H1 (cell line): ENCODE measurements around the gene ADAMTS9. TPM values are rescaled to one million over a fixed set of nuclear protein-coding genes. Genes with fewer than 3 reads are reported as not detected.

Source experiments
- YY1 ChIP-seq: IDR thresholded peaks from 2 replicates; pipeline ENCODE4 v1.6.1; 2011; ENCODE audit warnings: low read depth, mild to moderate bottlenecking, low read length
- polyA plus RNA-seq, 7 experiments: library from polyadenylated mRNA; depleted of rRNA in 3 of 7; stranded (reverse) in 5 of 7; unstranded in 2 of 7; fragments of >200 nt in 5 of 7; fragments of 200-250 nt in 2 of 7; gene quantifications; 1 replicate in 5 of 7; 2 replicates in 1 of 7; 4 replicates in 1 of 7; pipeline versions ENCODE4 v1.2.1 to v1.2.3, GENCODE V29; 2011 to 2013; ENCODE audit warnings: missing spikeins in 2 of 7, mixed read lengths in 2 of 7
- total RNA-seq: library from RNA; stranded (reverse); fragmentation: NEBNext Ultra II Directional; extraction: Animal tissue kit (Norgen Biotek cat#: 25700); gene quantifications from 2 replicates; pipeline ENCODE4 v1.2.1, GENCODE V29; 2021
- TF ChIP-seq, protein P1 (sequence below): fragments of 300-600 bp; sonication (generic); IDR thresholded peaks from 2 replicates; pipeline ENCODE4 v1.7.1; 2012; ENCODE audit warnings: low read length, moderate library complexity, mild to moderate bottlenecking, inconsistent platforms; ENCODE audit not compliant: insufficient replicate concordance

ADAMTS9 gene
- total and polyA plus RNA-seq, 2 of the 8 experiments (the other 6 are each of a cell fraction or from before 2014, with no cell fraction given): 0.20 to 0.41 TPM

DNA sequence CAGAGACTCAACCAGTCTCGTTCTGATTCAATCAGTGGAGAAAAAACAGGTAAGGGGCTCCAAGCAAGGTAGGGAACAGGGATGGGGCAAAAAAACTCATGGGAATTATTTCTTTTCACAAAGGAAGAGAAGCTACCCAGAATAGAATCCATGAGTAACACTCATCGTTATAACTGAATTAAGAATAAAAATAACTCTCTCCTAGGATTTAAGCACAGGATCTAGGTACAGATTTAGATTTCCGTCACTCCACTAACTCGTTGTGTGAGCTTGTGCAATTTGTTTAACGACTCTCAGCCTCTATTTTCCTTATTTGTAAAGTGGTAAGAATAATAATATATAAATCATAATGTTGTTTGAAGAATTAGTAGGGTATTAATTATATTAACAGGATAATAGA, 68.6 kb downstream of the ADAMTS9 start (continued):
- TF ChIP-seq, protein P1, sequence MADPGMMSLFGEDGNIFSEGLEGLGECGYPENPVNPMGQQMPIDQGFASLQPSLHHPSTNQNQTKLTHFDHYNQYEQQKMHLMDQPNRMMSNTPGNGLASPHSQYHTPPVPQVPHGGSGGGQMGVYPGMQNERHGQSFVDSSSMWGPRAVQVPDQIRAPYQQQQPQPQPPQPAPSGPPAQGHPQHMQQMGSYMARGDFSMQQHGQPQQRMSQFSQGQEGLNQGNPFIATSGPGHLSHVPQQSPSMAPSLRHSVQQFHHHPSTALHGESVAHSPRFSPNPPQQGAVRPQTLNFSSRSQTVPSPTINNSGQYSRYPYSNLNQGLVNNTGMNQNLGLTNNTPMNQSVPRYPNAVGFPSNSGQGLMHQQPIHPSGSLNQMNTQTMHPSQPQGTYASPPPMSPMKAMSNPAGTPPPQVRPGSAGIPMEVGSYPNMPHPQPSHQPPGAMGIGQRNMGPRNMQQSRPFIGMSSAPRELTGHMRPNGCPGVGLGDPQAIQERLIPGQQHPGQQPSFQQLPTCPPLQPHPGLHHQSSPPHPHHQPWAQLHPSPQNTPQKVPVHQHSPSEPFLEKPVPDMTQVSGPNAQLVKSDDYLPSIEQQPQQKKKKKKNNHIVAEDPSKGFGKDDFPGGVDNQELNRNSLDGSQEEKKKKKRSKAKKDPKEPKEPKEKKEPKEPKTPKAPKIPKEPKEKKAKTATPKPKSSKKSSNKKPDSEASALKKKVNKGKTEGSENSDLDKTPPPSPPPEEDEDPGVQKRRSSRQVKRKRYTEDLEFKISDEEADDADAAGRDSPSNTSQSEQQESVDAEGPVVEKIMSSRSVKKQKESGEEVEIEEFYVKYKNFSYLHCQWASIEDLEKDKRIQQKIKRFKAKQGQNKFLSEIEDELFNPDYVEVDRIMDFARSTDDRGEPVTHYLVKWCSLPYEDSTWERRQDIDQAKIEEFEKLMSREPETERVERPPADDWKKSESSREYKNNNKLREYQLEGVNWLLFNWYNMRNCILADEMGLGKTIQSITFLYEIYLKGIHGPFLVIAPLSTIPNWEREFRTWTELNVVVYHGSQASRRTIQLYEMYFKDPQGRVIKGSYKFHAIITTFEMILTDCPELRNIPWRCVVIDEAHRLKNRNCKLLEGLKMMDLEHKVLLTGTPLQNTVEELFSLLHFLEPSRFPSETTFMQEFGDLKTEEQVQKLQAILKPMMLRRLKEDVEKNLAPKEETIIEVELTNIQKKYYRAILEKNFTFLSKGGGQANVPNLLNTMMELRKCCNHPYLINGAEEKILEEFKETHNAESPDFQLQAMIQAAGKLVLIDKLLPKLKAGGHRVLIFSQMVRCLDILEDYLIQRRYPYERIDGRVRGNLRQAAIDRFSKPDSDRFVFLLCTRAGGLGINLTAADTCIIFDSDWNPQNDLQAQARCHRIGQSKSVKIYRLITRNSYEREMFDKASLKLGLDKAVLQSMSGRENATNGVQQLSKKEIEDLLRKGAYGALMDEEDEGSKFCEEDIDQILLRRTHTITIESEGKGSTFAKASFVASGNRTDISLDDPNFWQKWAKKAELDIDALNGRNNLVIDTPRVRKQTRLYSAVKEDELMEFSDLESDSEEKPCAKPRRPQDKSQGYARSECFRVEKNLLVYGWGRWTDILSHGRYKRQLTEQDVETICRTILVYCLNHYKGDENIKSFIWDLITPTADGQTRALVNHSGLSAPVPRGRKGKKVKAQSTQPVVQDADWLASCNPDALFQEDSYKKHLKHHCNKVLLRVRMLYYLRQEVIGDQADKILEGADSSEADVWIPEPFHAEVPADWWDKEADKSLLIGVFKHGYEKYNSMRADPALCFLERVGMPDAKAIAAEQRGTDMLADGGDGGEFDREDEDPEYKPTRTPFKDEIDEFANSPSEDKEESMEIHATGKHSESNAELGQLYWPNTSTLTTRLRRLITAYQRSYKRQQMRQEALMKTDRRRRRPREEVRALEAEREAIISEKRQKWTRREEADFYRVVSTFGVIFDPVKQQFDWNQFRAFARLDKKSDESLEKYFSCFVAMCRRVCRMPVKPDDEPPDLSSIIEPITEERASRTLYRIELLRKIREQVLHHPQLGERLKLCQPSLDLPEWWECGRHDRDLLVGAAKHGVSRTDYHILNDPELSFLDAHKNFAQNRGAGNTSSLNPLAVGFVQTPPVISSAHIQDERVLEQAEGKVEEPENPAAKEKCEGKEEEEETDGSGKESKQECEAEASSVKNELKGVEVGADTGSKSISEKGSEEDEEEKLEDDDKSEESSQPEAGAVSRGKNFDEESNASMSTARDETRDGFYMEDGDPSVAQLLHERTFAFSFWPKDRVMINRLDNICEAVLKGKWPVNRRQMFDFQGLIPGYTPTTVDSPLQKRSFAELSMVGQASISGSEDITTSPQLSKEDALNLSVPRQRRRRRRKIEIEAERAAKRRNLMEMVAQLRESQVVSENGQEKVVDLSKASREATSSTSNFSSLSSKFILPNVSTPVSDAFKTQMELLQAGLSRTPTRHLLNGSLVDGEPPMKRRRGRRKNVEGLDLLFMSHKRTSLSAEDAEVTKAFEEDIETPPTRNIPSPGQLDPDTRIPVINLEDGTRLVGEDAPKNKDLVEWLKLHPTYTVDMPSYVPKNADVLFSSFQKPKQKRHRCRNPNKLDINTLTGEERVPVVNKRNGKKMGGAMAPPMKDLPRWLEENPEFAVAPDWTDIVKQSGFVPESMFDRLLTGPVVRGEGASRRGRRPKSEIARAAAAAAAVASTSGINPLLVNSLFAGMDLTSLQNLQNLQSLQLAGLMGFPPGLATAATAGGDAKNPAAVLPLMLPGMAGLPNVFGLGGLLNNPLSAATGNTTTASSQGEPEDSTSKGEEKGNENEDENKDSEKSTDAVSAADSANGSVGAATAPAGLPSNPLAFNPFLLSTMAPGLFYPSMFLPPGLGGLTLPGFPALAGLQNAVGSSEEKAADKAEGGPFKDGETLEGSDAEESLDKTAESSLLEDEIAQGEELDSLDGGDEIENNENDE: no peak
- TF ChIP-seq YY1: no peak
